NOMO-1 treated with DMSO at 0.1 percent for 48 hours (cell line): ENCODE measurements around the gene KEL.

Source experiments
- DNase-seq: peaks from one replicate; lab custom pipeline; 2025; ENCODE audit not compliant: unreplicated experiment; lab: John Stamatoyannopoulos, UW

The KEL gene

GRCh38 chr7:142901426-142902259 lies 60.5 kb downstream of the KEL start:
- DNase-seq: no peak

GRCh38 chr7:142899661-142900060 lies 62.5 kb downstream of the KEL start:
- no peak for DNase-seq

- no peak for DNase-seq
Observed at GRCh38 chr7:142898377-142899170, 63.6 kb downstream of the KEL start.

GRCh38 chr7:142897691-142898090 lies 64.5 kb downstream of the KEL start:
- no peak for DNase-seq

- no peak for DNase-seq
Observed at GRCh38 chr7:142896741-142897379, 65.3 kb downstream of the KEL start.

- no peak for DNase-seq
Observed at GRCh38 chr7:142896151-142896550, 66.0 kb downstream of the KEL start.

- no peak for DNase-seq
Observed at GRCh38 chr7:142894985-142895593, 67.1 kb downstream of the KEL start.

- no peak for DNase-seq
Observed at GRCh38 chr7:142894112-142894984, 67.8 kb downstream of the KEL start.

GRCh38 chr7:142892951-142893350 lies 69.2 kb downstream of the KEL start:
- DNase-seq: no peak

- DNase-seq: no peak
Observed at GRCh38 chr7:142891490-142892082, 70.6 kb downstream of the KEL start.
